Measurements from ENCODE around the gene DUSP28. TPM values are rescaled to one million over a fixed set of nuclear protein-coding genes. Genes with fewer than 3 reads are reported as not detected.

Gene DUSP28, protein sequence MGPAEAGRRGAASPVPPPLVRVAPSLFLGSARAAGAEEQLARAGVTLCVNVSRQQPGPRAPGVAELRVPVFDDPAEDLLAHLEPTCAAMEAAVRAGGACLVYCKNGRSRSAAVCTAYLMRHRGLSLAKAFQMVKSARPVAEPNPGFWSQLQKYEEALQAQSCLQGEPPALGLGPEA
- 3.5 TPM for polyA plus RNA-seq (2013, experiment 1 of 2)
- 4.1 TPM for polyA plus RNA-seq (2013, experiment 2 of 2)

DNA sequence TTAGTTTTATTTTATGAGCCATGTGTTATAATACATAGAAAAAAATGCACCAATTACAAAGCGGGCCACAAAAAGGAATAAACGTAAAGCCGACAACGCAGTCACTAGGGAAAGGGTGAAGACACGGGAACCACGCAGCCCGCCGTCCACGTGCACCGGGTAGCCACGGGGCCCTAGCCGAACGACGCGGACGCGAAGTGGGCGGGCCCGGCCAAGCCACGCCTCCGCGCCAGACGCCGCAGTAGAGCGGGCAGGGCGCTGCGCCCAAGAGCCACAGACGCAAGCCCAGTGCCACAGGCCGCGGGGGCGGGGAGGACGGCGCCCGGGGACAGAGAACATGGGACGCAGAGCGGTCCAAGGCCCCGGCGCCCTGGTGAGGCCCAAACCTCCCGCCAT is at the start of gene DUSP28:
TSS of gene DUSP28 (plus strand) at position 274 of the 396 bp plus-strand sequence. CDS start 328 bp downstream, outside the sequence.
- Histone ChIP-seq H2BK120ac (ENCODE audit: low read depth, low read length) (peak within 1 kb of the TSS; percentile 88), H3K27me3 (ENCODE audit: control insufficient read depth in 1 of 2, insufficient read depth in 1 of 2, low read length in 2 of 2) (no peaks in the 10 kb centered on the region), H3K14ac (ENCODE audit: low read length in 2 of 2) (peak within 1 kb of the TSS; percentile 68 to 98), H3K4me1 (ENCODE audit: control insufficient read depth, insufficient read depth, low read depth, low read length) (peaks cover 33% of the 10 kb centered on the region), H3K4me3 (ENCODE audit: insufficient read depth in 1 of 2, low read depth in 1 of 2, low read length in 2 of 2) (peak within 1 kb of the TSS; percentile 79 to 86), H4K91ac (ENCODE audit: low read length) (peak within 1 kb of the TSS; percentile 89), H2AFZ (ENCODE audit: low read depth, low read length) (peak within 1 kb of the TSS; percentile 55), H3K18ac (ENCODE audit: low read depth in 1 of 2, low read length in 2 of 2) (peak within 1 kb of the TSS; percentile 97 to 98), H2BK12ac (ENCODE audit: low read length in 2 of 2) (peak within 1 kb of the TSS in 1 of 2 experiments; percentile 75), H2BK15ac (ENCODE audit: low read depth, poor library complexity, severe bottlenecking) (peak within 1 kb of the TSS; percentile 84), H4K8ac (ENCODE audit: low read length) (peak within 1 kb of the TSS; percentile 94), H3K23ac (ENCODE audit: low read length in 2 of 2) (peak within 1 kb of the TSS in 1 of 2 experiments; percentile 94), H3K4me2 (ENCODE audit: low read length, poor library complexity, severe bottlenecking) (peak within 1 kb of the TSS; percentile 91), H3K9ac (ENCODE audit: low read length) (peak within 1 kb of the TSS; percentile 92), H3K4ac (ENCODE audit: low read depth in 1 of 2, low read length in 2 of 2) (peak within 1 kb of the TSS; percentile 86 to 96), H3K79me1 (replicated peaks; ENCODE audit: low read length, poor library complexity, severe bottlenecking) (peaks cover 45% of the 10 kb centered on the region), H2AK5ac (ENCODE audit: low read length, severe bottlenecking) (no peak within 1 kb of the TSS), H3K36me3 (ENCODE audit: control insufficient read depth in 1 of 2, insufficient read depth in 2 of 2, low read depth in 1 of 2, low read length in 2 of 2) (peaks cover 20% of the 10 kb centered on the region in 2 experiments), H3K9me3 (ENCODE audit: control insufficient read depth, low read length) (no peaks in the 10 kb centered on the region), H2BK5ac (ENCODE audit: low read depth, low read length, poor library complexity, severe bottlenecking) (peak within 1 kb of the TSS; percentile 92), H3K27ac (ENCODE audit: low read length, poor library complexity, severe bottlenecking) (peak within 1 kb of the TSS; percentile 91)
- peak; percentile 90 for DNase-seq
- 1% methylated on average over 23 of the region's 39 CpGs for WGBS

GRCh38 chr2:240510513-240511210 is 49.5 kb upstream of the DUSP28 start:
- 92% methylated on average over 12 of the region's 12 CpGs for WGBS

GRCh38 chr2:240511351-240512108 is 48.6 kb upstream of the DUSP28 start:
- no peak overlapping the region for H2BK12ac ChIP-seq (ENCODE audit: low read length in 2 of 2)
- H2BK15ac ChIP-seq (ENCODE audit: low read depth, poor library complexity, severe bottlenecking): no peak overlapping the region
- H3K9me3 ChIP-seq (ENCODE audit: control insufficient read depth, low read length): no peaks in the 10 kb centered on the region
- no peaks in the 10 kb centered on the region for H3K79me1 ChIP-seq (replicated peaks; ENCODE audit: low read length, poor library complexity, severe bottlenecking)
- H3K27ac ChIP-seq (ENCODE audit: low read length, poor library complexity, severe bottlenecking): no peak overlapping the region
- WGBS: 93% methylated on average over 31 of the region's 31 CpGs
- no peak overlapping the region for H3K18ac ChIP-seq (ENCODE audit: low read depth in 1 of 2, low read length in 2 of 2)
- H3K4me3 ChIP-seq (ENCODE audit: insufficient read depth in 1 of 2, low read depth in 1 of 2, low read length in 2 of 2): peak overlapping the region in 1 of 2 experiments; percentile 9
- no peak overlapping the region for H2AK5ac ChIP-seq (ENCODE audit: low read length, severe bottlenecking)
- H2AFZ ChIP-seq (ENCODE audit: low read depth, low read length): no peak overlapping the region
- no peaks in the 10 kb centered on the region for H3K27me3 ChIP-seq (ENCODE audit: control insufficient read depth in 1 of 2, insufficient read depth in 1 of 2, low read length in 2 of 2)
- H3K36me3 ChIP-seq (ENCODE audit: control insufficient read depth in 1 of 2, insufficient read depth in 2 of 2, low read depth in 1 of 2, low read length in 2 of 2): peaks cover 10 to 13% of the 10 kb centered on the region in 2 experiments
- no peak overlapping the region for H2BK5ac ChIP-seq (ENCODE audit: low read depth, low read length, poor library complexity, severe bottlenecking)
- H3K4me2 ChIP-seq (ENCODE audit: low read length, poor library complexity, severe bottlenecking): no peak overlapping the region
- H2BK120ac ChIP-seq (ENCODE audit: low read depth, low read length): no peak overlapping the region
- no peak overlapping the region for H3K23ac ChIP-seq (ENCODE audit: low read length in 2 of 2)
- peak overlapping the region; percentile 14 for H4K8ac ChIP-seq (ENCODE audit: low read length)
- DNase-seq: no peak
- H3K4me1 ChIP-seq (ENCODE audit: control insufficient read depth, insufficient read depth, low read depth, low read length): peaks cover 6% of the 10 kb centered on the region
- H4K91ac ChIP-seq (ENCODE audit: low read length): peak overlapping the region; percentile 41
- no peak overlapping the region for H3K9ac ChIP-seq (ENCODE audit: low read length)
- no peak overlapping the region for H3K14ac ChIP-seq (ENCODE audit: low read length in 2 of 2)
- H3K4ac ChIP-seq (ENCODE audit: low read depth in 1 of 2, low read length in 2 of 2): no peak overlapping the region

More at GRCh38 chr2:240510513-240511210, 49.5 kb upstream of the DUSP28 start:
- Histone ChIP-seq H3K36me3 (ENCODE audit: control insufficient read depth in 1 of 2, insufficient read depth in 2 of 2, low read depth in 1 of 2, low read length in 2 of 2) (peaks cover 10 to 13% of the 10 kb centered on the region in 2 experiments), H3K14ac (ENCODE audit: low read length in 2 of 2) (no peak overlapping the region), H2BK15ac (ENCODE audit: low read depth, poor library complexity, severe bottlenecking) (no peak overlapping the region), H3K4me2 (ENCODE audit: low read length, poor library complexity, severe bottlenecking) (no peak overlapping the region), H4K91ac (ENCODE audit: low read length) (no peak overlapping the region), H2BK12ac (ENCODE audit: low read length in 2 of 2) (no peak overlapping the region), H3K9me3 (ENCODE audit: control insufficient read depth, low read length) (no peaks in the 10 kb centered on the region), H3K79me1 (replicated peaks; ENCODE audit: low read length, poor library complexity, severe bottlenecking) (no peaks in the 10 kb centered on the region), H3K4ac (ENCODE audit: low read depth in 1 of 2, low read length in 2 of 2) (no peak overlapping the region), H3K23ac (ENCODE audit: low read length in 2 of 2) (no peak overlapping the region), H3K9ac (ENCODE audit: low read length) (no peak overlapping the region), H3K27me3 (ENCODE audit: control insufficient read depth in 1 of 2, insufficient read depth in 1 of 2, low read length in 2 of 2) (no peaks in the 10 kb centered on the region), H2BK5ac (ENCODE audit: low read depth, low read length, poor library complexity, severe bottlenecking) (no peak overlapping the region), H2BK120ac (ENCODE audit: low read depth, low read length) (no peak overlapping the region), H3K18ac (ENCODE audit: low read depth in 1 of 2, low read length in 2 of 2) (no peak overlapping the region), H3K27ac (ENCODE audit: low read length, poor library complexity, severe bottlenecking) (no peak overlapping the region), H3K4me1 (ENCODE audit: control insufficient read depth, insufficient read depth, low read depth, low read length) (peaks cover 6% of the 10 kb centered on the region), H2AK5ac (ENCODE audit: low read length, severe bottlenecking) (no peak overlapping the region), H4K8ac (ENCODE audit: low read length) (no peak overlapping the region), H2AFZ (ENCODE audit: low read depth, low read length) (no peak overlapping the region), H3K4me3 (ENCODE audit: insufficient read depth in 1 of 2, low read depth in 1 of 2, low read length in 2 of 2) (no peak overlapping the region)
- DNase-seq: no peak

DNA sequence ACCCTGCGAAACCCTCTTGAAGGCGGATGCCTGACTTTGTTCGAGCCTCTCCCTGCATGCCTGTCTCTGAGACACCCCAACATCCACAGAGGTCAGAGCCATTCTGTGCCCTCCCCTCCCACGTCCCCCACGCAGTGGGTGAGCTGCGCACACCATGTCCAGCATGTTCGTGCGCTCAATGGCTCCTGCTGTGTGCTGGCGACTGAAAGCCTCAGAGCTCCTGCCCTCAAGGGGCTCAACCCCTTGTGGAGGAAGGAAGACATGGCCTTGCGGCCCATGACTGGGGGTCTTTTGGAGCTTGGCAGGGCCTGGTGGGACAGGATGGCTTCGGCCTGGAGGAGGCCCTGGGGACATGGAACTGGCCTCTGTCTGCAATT is 48.1 kb upstream of the DUSP28 start:
- no peak overlapping the region for H2BK120ac ChIP-seq (ENCODE audit: low read depth, low read length)
- DNase-seq: no peak
- no peak overlapping the region for H3K4me3 ChIP-seq (ENCODE audit: insufficient read depth in 1 of 2, low read depth in 1 of 2, low read length in 2 of 2)
- peak overlapping the region; percentile 9 for H4K8ac ChIP-seq (ENCODE audit: low read length)
- H2AFZ ChIP-seq (ENCODE audit: low read depth, low read length): no peak overlapping the region
- no peak overlapping the region for H3K4ac ChIP-seq (ENCODE audit: low read depth in 1 of 2, low read length in 2 of 2)
- no peak overlapping the region for H4K91ac ChIP-seq (ENCODE audit: low read length)
- H3K9ac ChIP-seq (ENCODE audit: low read length): no peak overlapping the region
- H3K9me3 ChIP-seq (ENCODE audit: control insufficient read depth, low read length): no peaks in the 10 kb centered on the region
- H2BK5ac ChIP-seq (ENCODE audit: low read depth, low read length, poor library complexity, severe bottlenecking): no peak overlapping the region
- no peak overlapping the region for H3K23ac ChIP-seq (ENCODE audit: low read length in 2 of 2)
- 97% methylated on average over 11 of the region's 11 CpGs for WGBS
- H2AK5ac ChIP-seq (ENCODE audit: low read length, severe bottlenecking): no peak overlapping the region
- no peak overlapping the region for H2BK12ac ChIP-seq (ENCODE audit: low read length in 2 of 2)
- H2BK15ac ChIP-seq (ENCODE audit: low read depth, poor library complexity, severe bottlenecking): no peak overlapping the region
- H3K4me1 ChIP-seq (ENCODE audit: control insufficient read depth, insufficient read depth, low read depth, low read length): peaks cover 6% of the 10 kb centered on the region
- no peak overlapping the region for H3K18ac ChIP-seq (ENCODE audit: low read depth in 1 of 2, low read length in 2 of 2)
- H3K79me1 ChIP-seq (replicated peaks; ENCODE audit: low read length, poor library complexity, severe bottlenecking): no peaks in the 10 kb centered on the region
- peaks cover 10 to 13% of the 10 kb centered on the region in 2 experiments for H3K36me3 ChIP-seq (ENCODE audit: control insufficient read depth in 1 of 2, insufficient read depth in 2 of 2, low read depth in 1 of 2, low read length in 2 of 2)
- no peaks in the 10 kb centered on the region for H3K27me3 ChIP-seq (ENCODE audit: control insufficient read depth in 1 of 2, insufficient read depth in 1 of 2, low read length in 2 of 2)
- H3K4me2 ChIP-seq (ENCODE audit: low read length, poor library complexity, severe bottlenecking): no peak overlapping the region
- H3K14ac ChIP-seq (ENCODE audit: low read length in 2 of 2): no peak overlapping the region
- H3K27ac ChIP-seq (ENCODE audit: low read length, poor library complexity, severe bottlenecking): no peak overlapping the region
